Measurements from ENCODE around the gene COX20. TPM values are rescaled to one million over a fixed set of nuclear protein-coding genes. Genes with fewer than 3 reads are reported as not detected.
A peak's percentile ranks its signal among the peaks of the same experiment; 100 is the strongest.

COX20 gene
- total RNA-seq, 1 donor = 44.2 TPM

DNA sequence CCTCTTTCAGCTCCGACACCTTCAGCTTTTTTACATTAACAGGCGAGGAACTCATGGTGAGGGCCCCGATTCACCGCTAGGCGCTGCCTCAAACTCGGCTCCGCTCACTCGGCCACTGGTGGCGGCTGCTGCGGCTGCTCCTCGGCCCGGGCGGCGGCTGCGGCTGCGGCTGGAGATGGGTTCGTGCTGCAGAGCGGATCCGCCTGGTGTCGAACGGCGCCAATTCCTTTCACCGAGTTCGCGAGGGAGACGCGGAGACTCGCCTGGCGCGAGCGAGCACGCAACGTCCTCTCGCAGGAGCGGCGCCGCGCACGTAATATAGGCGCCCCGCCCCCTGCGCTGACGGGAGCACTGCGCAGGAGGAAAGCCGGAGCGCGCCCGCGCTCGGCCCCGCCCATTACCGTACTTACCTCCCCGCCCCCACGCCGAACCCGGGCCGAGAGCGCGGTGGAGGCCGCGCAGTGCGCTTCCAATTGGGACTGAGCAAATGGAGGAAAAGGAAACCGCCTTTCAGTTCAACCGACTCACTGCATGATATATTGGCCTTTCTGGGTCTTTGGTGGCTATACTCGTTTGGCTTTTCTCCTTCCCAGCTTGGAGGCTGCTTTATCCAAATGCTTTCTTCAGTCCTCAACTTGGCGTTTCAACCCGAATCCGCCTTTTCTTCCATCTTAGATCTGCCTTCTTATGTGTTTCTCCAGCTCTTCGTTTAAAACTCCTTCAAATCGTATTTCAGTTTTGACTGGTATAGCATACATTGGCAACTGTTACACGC, 29.0 kb downstream of the COX20 start, which contains the start of gene HNRNPU:
Gene HNRNPU (minus strand): TSS at position 291 of the 775 bp plus-strand sequence. CDS start 236 bp downstream, at position 55.
- peak; percentile 96 for DNase-seq (ENCODE audit: low read depth)
- H3K4me3 ChIP-seq (ENCODE audit: low read depth, low read length) = peak within 1 kb of the TSS; percentile 95
- TF ChIP-seq CTCF (IDR thresholded peaks at IDR 0.05; ENCODE audit: insufficient read depth, low read length) = peak; percentile 38

DNA sequence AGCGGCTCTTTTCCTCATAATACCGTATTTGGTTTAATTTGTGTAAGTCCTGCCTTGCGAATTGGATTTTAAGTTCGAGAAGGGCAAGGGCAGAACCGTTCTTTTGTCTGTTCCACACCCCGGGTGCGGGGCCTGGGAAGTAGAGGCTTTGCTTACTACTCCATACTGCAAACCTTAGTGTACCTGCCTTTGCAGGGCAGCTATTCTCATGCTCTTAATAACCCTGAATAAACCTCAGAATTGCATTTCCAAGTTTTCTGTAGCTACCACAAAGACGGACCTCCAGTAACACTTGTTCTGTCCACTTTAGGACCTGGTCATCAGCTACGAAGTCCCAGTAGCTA, 29.5 kb downstream of the COX20 start:
- peak overlapping the region; percentile 70 for H3K4me3 ChIP-seq (ENCODE audit: low read depth, low read length)
- no peak for TF ChIP-seq CTCF (IDR thresholded peaks at IDR 0.05; ENCODE audit: insufficient read depth, low read length)
- DNase-seq (ENCODE audit: low read depth) = no peak

GRCh38 chr1:244865820-244866219, 30.4 kb downstream of the COX20 start:
- DNase-seq (ENCODE audit: low read depth) = no peak
- no peak overlapping the region for H3K4me3 ChIP-seq (ENCODE audit: low read depth, low read length)
- TF ChIP-seq CTCF (IDR thresholded peaks at IDR 0.05; ENCODE audit: insufficient read depth, low read length) = no peak

DNA sequence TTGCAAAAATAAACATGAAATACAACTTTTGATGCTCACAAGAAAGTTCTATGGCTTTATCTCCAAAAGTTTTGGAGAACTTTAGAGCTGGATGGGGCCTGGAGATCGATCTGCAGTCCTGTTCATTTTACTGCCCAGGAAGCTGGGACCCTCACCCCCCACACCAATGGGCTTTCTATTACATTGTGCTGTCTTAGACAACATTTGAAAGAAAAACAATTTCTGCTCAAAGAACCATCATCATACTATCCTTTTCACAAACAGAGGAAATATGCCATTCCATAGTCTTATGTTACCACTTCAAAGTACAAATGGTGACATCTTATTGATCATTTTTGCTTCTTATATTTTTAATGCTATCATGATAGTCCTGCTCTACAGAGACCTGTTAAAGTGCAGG, 30.9 kb downstream of the COX20 start:
- TF ChIP-seq CTCF (IDR thresholded peaks at IDR 0.05; ENCODE audit: insufficient read depth, low read length) = no peak
- H3K4me3 ChIP-seq (ENCODE audit: low read depth, low read length) = no peak overlapping the region
- no peak for DNase-seq (ENCODE audit: low read depth)

DNA sequence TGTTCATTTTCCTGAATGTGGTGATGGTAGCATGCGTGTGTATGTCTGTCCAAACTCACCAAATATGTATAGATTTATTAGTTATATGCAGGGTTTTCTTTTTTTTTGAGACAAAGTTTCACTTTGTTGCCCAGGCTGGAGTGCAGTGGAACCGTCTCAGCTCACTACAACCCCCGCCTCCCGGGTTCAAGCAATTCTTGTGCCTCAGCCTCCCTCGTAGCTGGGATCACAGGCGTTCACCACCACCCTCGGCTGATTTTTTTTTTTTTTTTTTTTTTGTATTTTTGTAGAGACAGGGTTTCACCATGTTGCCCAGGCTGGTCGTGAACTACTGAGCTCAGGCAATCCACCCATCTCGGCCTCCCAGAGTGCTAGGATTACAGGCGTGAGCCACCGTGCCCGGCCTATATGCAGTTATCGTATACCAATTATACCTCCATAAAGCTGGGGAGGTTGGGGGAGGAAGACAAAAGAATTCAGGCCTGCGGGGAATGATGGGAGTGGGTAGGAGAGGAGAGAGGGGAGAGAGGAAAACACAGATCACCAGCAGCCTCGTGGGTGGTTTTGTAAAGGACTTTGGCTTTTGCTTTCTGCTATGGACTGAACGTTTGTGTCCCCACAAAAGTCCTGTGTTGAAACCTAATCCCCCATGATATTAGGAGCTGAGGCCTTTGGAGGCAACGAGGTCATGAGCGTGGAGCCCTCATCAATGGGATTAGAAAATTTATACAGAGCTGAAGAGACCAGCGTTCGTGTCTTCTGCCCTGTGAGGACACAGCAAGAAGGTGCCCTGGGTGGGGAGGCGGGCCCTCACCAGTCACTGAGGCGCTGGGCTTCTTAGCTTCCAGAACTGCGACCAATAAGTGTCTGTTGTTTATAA, 33.3 kb downstream of the COX20 start:
- H3K4me3 ChIP-seq (ENCODE audit: low read depth, low read length) = no peak overlapping the region
- TF ChIP-seq CTCF (IDR thresholded peaks at IDR 0.05; ENCODE audit: insufficient read depth, low read length) = no peak
- DNase-seq (ENCODE audit: low read depth) = no peak

GRCh38 chr1:244869364-244869827, 33.9 kb downstream of the COX20 start:
- no peak for DNase-seq (ENCODE audit: low read depth)
- no peak overlapping the region for H3K4me3 ChIP-seq (ENCODE audit: low read depth, low read length)
- no peak for TF ChIP-seq CTCF (IDR thresholded peaks at IDR 0.05; ENCODE audit: insufficient read depth, low read length)

Measured in fibroblast of the aortic adventitia (primary cell).